Measurements from ENCODE around the gene MICOS13. TPM values are rescaled to one million over a fixed set of nuclear protein-coding genes. Genes with fewer than 3 reads are reported as not detected.

Gene MICOS13
- total RNA-seq, 2 experiments from 2014 or later: 39.2 to 119 TPM

GRCh38 chr19:5631567-5632240, 48.6 kb downstream of the MICOS13 start:
- Histone ChIP-seq H4K20me1 (ENCODE audit: insufficient read depth, low read length) (peaks cover 70% of the 10 kb centered on the region), H3K9me2 (ENCODE audit: insufficient read depth, low read length) (no peaks in the 10 kb centered on the region), H3K9me3 (ENCODE audit: low read length) (no peaks in the 10 kb centered on the region), H3K4me1 (ENCODE audit: insufficient read depth, low read length, poor library complexity, severe bottlenecking) (peaks cover 24% of the 10 kb centered on the region), H3K27ac (ENCODE audit: low read depth, low read length, poor library complexity, severe bottlenecking) (no peak overlapping the region), H2AFZ (ENCODE audit: low read length) (no peak overlapping the region), H3K79me2 (ENCODE audit: insufficient read depth, low read depth, low read length) (peaks cover 99% of the 10 kb centered on the region), H3K36me3 (ENCODE audit: insufficient read depth, low read length) (peaks cover 95% of the 10 kb centered on the region), H3K4me2 (ENCODE audit: low read length) (no peak overlapping the region), H3K4me3 (ENCODE audit: low read depth, low read length, poor library complexity, severe bottlenecking) (no peak overlapping the region)
- TF ChIP-seq EZH2phosphoT487 (IDR thresholded peaks at IDR 0.05; ENCODE audit: borderline replicate concordance, low read depth, low read length): no peak
- TF ChIP-seq, protein P1, sequence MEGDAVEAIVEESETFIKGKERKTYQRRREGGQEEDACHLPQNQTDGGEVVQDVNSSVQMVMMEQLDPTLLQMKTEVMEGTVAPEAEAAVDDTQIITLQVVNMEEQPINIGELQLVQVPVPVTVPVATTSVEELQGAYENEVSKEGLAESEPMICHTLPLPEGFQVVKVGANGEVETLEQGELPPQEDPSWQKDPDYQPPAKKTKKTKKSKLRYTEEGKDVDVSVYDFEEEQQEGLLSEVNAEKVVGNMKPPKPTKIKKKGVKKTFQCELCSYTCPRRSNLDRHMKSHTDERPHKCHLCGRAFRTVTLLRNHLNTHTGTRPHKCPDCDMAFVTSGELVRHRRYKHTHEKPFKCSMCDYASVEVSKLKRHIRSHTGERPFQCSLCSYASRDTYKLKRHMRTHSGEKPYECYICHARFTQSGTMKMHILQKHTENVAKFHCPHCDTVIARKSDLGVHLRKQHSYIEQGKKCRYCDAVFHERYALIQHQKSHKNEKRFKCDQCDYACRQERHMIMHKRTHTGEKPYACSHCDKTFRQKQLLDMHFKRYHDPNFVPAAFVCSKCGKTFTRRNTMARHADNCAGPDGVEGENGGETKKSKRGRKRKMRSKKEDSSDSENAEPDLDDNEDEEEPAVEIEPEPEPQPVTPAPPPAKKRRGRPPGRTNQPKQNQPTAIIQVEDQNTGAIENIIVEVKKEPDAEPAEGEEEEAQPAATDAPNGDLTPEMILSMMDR (conservative IDR thresholded peaks at IDR 0.05; ENCODE audit: low read length): no peak
- intact Hi-C loops (cut with micrococcal nuclease; ENCODE audit: unreplicated experiment): no loop called here
- no peak for DNase-seq (ENCODE audit: low spot score)
- POLR2A ChIA-PET: no interaction called here
- no TSS peak for BruUV-seq (replicated peaks)
- CTCF ChIA-PET (ENCODE audit: unreplicated experiment): no interaction called here

GRCh38 chr19:5628919-5629481, 51.3 kb downstream of the MICOS13 start:
- CTCF ChIA-PET (ENCODE audit: unreplicated experiment): no interaction called here
- intact Hi-C loops (cut with micrococcal nuclease; ENCODE audit: unreplicated experiment): loop anchor here (10.0 kb wide), 2 partner anchors 166 to 346 kb away; partner anchors contain the start of genes DUS3L and RANBP3

More at GRCh38 chr19:5628919-5629481, 51.3 kb downstream of the MICOS13 start:
- TF ChIP-seq, protein P1 (conservative IDR thresholded peaks at IDR 0.05; ENCODE audit: low read length): no peak
- TF ChIP-seq EZH2phosphoT487 (IDR thresholded peaks at IDR 0.05; ENCODE audit: borderline replicate concordance, low read depth, low read length): no peak
- Histone ChIP-seq H3K4me1 (ENCODE audit: insufficient read depth, low read length, poor library complexity, severe bottlenecking) (peaks cover 48% of the 10 kb centered on the region), H3K27ac (ENCODE audit: low read depth, low read length, poor library complexity, severe bottlenecking) (peak overlapping the region; percentile 14), H4K20me1 (ENCODE audit: insufficient read depth, low read length) (peaks cover 78% of the 10 kb centered on the region), H3K9me3 (ENCODE audit: low read length) (no peaks in the 10 kb centered on the region), H3K4me2 (ENCODE audit: low read length) (peak overlapping the region; percentile 27; the same call in 1 of the 2 replicates), H3K9me2 (ENCODE audit: insufficient read depth, low read length) (no peaks in the 10 kb centered on the region), H2AFZ (ENCODE audit: low read length) (no peak overlapping the region), H3K36me3 (ENCODE audit: insufficient read depth, low read length) (peaks cover 95% of the 10 kb centered on the region), H3K4me3 (ENCODE audit: low read depth, low read length, poor library complexity, severe bottlenecking) (no peak overlapping the region), H3K79me2 (ENCODE audit: insufficient read depth, low read depth, low read length) (peaks cover 99% of the 10 kb centered on the region)
- DNase-seq (ENCODE audit: low spot score): peak; percentile 34
- no TSS peak for BruUV-seq (replicated peaks)
- POLR2A ChIA-PET: interaction anchor here (1.1 kb wide), 1 partner anchor 13 kb away, joined by 4 read pairs; no protein-coding TSS in a partner anchor
